GM19455 (cell line): ENCODE data around the gene EPB41L5.
"Not testable (repeated sequence)": the region's sequence is repeated elsewhere in the genome, so short reads cannot be mapped to it uniquely, and the experiment has no call there.

Experiments
- ATAC-seq: cut with Tn5 transposase; IDR thresholded peaks from one replicate; pipeline ENCODE4 v1.9.1; 2021; ENCODE audit not compliant: unreplicated experiment

Gene EPB41L5

GRCh38 chr2:120094795-120095194 is 81.9 kb downstream of the EPB41L5 start:
- no peak for ATAC-seq

GRCh38 chr2:120100627-120101026 is 87.8 kb downstream of the EPB41L5 start:
- ATAC-seq: no peak

GRCh38 chr2:120103723-120104467 is 91.0 kb downstream of the EPB41L5 start:
- ATAC-seq: no peak

GRCh38 chr2:120104772-120105171 is 91.9 kb downstream of the EPB41L5 start:
- no peak for ATAC-seq

- ATAC-seq: peak; percentile 56
Measured at GRCh38 chr2:120105360-120105759, 92.5 kb downstream of the EPB41L5 start.

- ATAC-seq: no peak
Measured at GRCh38 chr2:120108049-120108448, 95.2 kb downstream of the EPB41L5 start.

GRCh38 chr2:120108749-120109148 is 95.9 kb downstream of the EPB41L5 start:
- ATAC-seq: no peak

GRCh38 chr2:120109186-120110061 is 96.5 kb downstream of the EPB41L5 start:
- ATAC-seq: no peak

- ATAC-seq: no peak
Measured at GRCh38 chr2:120110062-120110362, 97.1 kb downstream of the EPB41L5 start.

- ATAC-seq: no peak
Measured at GRCh38 chr2:120110507-120110906, 97.6 kb downstream of the EPB41L5 start.

- no peak for ATAC-seq
Measured at GRCh38 chr2:120111193-120111592, 98.3 kb downstream of the EPB41L5 start.

GRCh38 chr2:120118018-120118417 is 105.1 kb downstream of the EPB41L5 start:
- no peak for ATAC-seq

- ATAC-seq: no peak
Measured at GRCh38 chr2:120118471-120118870, 105.6 kb downstream of the EPB41L5 start.

GRCh38 chr2:120121337-120121736 is 108.5 kb downstream of the EPB41L5 start:
- ATAC-seq: not testable (repeated sequence)

- ATAC-seq: no peak
Measured at GRCh38 chr2:120123090-120123489, 110.2 kb downstream of the EPB41L5 start.

GRCh38 chr2:120125195-120125594 is 112.3 kb downstream of the EPB41L5 start:
- no peak for ATAC-seq

GRCh38 chr2:120128216-120128615 is 115.3 kb downstream of the EPB41L5 start:
- ATAC-seq: no peak

- ATAC-seq: no peak
Measured at GRCh38 chr2:120132190-120132589, 119.3 kb downstream of the EPB41L5 start.

GRCh38 chr2:120132691-120133090 is 119.8 kb downstream of the EPB41L5 start:
- no peak for ATAC-seq

- no peak for ATAC-seq
Measured at GRCh38 chr2:120133572-120134244, 120.8 kb downstream of the EPB41L5 start.

- no peak for ATAC-seq
Measured at GRCh38 chr2:120134263-120134662, 121.4 kb downstream of the EPB41L5 start.

GRCh38 chr2:120135013-120135412 is 122.1 kb downstream of the EPB41L5 start:
- not testable (repeated sequence) for ATAC-seq
